GM12801 (cell line): ENCODE measurements around the gene C17orf67.

Source experiments
- CTCF ChIP-seq: IDR thresholded peaks from one replicate; pipeline ENCODE4 v1.5.1; 2011; ENCODE audit warnings: control low read depth; ENCODE audit not compliant: insufficient read length; ENCODE audit errors: extremely low read depth

The C17orf67 gene

DNA sequence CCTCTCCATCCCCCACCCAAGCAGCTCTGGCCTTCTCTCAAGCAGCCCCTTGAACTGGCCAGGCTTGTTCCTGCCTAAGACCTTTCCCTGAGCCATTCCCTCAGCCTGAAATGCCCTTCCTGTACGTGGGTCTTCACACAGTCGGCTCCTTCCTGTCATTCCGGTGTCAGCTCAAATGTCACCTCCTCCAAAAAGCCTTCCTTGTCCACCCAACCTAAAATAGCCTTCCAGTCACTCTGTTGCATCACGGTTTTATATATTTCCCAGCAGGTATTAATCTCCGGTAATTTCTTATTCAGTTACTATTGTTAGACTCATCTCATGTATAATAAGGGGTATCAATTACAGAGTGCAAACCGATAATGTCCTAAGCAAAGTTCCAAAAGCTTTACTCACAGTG is 51.8 kb downstream of the C17orf67 start:
- no peak for TF ChIP-seq CTCF

GRCh38 chr17:56779898-56780777 is 53.6 kb downstream of the C17orf67 start:
- no peak for TF ChIP-seq CTCF

- TF ChIP-seq CTCF: no peak
Measured at GRCh38 chr17:56779322-56779721, 54.4 kb downstream of the C17orf67 start.

- no peak for TF ChIP-seq CTCF
Measured at GRCh38 chr17:56778898-56779297, 54.8 kb downstream of the C17orf67 start.

DNA sequence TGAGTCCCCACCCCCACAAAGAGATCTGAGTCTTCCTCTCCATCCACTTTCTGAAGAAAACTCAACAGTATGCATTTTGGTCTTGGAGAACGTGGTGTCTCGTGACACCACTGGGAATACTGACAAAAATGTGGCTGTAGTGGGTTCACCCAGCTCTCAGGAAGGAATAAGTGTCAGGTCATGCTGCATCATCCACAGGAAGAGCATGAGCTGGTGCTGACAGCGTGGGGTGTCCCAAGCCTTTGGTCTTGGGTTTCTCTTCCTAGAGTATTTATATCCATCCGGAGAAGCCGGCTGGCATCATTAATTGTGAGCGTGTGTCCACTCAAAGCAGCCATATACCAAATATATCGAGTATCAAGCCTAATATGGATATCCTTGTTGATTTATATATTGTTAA is 55.9 kb downstream of the C17orf67 start:
- TF ChIP-seq CTCF: no peak

GRCh38 chr17:56774650-56775049 is 59.1 kb downstream of the C17orf67 start:
- TF ChIP-seq CTCF: no peak

- TF ChIP-seq CTCF: no peak
Measured at GRCh38 chr17:56773124-56773523, 60.6 kb downstream of the C17orf67 start.
